HG02798 (cell line): ENCODE results near the gene ZNF827.
"Not testable (repeated sequence)": the region's sequence is repeated elsewhere in the genome, so short reads cannot be mapped to it uniquely, and the experiment has no call there.

ENCODE experiments used
- ATAC-seq: cut with Tn5 transposase; IDR thresholded peaks from one replicate; pipeline ENCODE4 v1.9.1; 2021; ENCODE audit warnings: mild to moderate bottlenecking; ENCODE audit not compliant: unreplicated experiment, poor library complexity

Gene ZNF827

DNA sequence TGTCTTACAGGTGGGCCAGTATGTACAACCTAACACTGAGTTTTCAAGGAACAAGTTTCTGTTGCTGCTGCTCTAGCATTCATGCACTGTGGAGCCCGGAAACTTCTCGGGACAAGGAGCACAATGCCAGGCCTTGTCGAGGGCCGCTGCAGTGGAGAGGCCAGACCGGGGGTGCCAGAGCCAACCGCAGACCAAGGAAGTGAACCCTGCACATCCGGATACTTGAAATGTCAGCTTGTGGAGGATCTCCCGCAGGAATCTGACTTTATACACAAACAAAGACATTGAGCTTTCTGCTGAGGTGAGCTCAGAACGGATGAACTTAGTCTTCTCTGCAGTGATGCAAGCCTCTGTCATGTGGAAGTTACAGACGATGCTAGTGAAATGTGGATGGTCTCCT, 99.5 kb downstream of the ZNF827 start:
- no peak for ATAC-seq

DNA sequence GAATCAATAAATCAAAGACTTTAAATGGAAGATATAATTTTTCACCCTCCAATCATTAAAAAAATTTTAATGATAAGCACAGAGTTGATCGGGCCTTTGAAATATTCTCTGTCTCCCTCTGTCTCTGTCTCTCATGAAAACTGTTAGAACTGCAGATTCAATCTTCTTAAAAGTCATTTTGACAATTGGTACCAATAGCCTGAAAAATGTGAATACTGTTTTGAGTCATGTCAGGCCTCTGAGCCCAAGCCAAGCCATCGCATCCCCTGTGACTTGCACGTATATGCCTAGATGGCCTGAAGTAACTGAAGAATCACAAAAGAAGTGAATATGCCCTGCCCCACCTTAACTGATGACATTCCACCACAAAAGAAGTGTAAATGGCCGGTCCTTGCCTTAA, 106.2 kb downstream of the ZNF827 start:
- ATAC-seq: not testable (repeated sequence)

DNA sequence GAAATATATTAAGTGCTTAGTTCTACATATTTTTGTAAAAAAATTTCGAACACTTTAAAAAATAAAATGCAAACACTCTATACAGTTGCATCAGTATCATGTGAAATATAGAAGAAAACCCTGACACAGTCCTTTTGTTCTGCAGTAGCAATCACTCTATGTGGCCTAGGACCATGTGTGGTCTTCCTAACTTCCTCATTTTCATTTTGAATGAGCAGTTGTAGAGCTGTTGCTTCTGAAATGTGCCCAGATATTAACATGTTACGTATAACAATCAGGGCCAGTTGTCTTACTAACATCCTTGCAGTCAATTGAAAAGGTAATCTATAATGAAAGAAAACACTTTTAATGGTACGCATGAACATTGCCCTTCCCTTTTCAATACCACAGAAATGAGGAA, 107.9 kb downstream of the ZNF827 start:
- ATAC-seq: peak; percentile 51

DNA sequence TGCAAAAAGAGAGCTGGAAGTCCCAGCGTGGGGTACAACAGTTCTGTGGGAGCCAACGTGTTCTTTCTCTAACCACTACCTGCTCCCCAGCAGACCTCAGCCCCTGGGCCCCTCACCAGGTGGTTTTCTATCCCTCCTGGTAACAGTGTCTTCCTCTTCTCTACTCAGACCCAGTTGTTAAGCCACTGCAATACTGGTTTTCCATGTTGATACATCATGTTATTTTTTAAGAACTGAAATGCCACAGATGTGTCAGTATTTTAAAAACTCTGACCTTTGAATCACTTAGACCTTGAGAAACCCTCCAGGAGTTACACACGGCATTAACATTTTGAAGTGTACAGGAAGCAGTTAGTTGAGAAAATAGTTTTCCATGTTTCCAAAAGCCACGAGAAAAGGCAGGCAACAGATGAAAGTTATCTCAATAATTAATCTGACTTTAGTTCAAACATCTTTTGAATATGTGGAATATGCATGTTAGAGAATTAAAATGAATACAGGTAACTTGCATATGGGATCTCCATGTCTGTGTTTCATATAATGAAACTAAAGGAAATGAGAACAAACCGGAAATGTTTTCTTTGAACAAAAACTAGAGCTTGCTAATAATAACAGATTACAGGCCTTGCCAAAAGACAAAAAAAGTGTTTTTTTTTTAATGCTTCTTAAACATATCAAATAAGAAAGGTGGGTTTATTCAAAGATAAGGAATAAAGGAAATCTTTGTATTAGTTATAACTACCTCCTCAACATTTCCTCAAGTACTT, 108.8 kb downstream of the ZNF827 start:
- ATAC-seq: peak; percentile 58

DNA sequence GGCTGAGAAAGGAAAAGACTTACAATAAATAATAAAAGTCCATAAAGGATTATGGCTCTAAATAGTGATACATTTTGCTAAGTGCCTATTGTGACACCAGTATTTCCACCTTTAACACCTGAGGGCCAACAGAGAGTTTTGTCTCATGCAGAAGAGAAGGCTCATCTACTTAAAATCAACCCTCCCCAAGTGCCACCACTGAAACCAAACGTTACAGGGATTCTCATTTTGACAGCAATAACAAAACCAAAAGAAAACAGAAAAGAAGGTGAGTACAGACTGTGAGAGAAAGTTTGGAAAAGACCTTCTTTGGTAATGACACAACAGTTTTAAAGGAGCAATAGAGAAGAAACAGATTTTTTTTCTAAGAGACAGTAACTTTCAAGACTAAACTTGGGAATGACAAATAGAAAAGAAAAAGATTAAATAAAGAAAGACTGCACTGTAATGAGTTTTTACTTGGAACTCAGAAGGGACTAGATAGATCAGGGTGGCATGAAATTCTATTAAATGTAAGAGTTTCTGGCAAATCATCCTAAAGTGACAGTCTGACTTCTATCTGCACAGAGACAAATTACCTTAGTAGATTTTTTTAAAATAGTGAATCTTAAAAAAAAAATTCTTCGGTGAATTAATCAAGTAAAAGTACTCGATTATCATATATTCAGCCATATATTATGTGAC, 109.7 kb downstream of the ZNF827 start:
- peak; percentile 78 for ATAC-seq

DNA sequence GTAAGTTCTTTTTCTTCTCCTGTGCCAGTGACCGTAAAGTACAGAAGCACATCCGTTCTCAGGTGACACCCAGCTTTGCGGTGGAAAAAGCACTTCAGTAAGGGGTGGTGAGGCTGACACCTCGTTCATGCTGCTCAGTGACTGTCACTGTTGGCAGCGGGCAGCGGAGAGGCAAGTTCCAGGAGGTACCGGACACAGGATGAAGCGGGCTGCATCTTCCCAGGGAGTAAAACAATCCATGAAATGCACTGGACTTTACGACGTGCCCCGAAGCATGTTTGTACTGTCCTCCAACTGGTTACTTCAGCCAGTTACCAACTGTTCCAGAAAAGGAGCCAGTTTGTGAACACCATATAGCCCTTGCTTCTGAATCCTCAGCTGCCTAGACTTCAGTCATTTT, 110.7 kb downstream of the ZNF827 start:
- no peak for ATAC-seq

DNA sequence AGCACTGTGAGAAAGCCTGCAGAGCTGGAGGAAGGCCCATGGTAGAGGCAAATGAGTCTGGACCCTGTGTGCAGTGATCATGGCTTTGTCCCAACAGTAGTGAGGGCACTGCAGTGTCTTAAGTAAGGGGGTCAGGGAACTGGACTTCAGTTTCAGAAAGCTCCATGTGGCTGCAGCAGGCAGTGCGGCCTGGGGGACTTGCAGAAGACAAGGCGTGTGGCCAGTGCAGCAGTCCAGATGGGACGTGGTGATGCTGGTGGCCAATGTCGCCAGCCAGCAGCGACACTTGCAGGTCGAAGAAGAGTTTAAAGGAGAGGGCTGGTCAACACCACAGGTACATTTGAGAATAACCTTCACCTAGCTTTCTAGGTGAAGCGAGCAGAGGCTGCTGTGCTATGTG, 113.4 kb downstream of the ZNF827 start:
- no peak for ATAC-seq

DNA sequence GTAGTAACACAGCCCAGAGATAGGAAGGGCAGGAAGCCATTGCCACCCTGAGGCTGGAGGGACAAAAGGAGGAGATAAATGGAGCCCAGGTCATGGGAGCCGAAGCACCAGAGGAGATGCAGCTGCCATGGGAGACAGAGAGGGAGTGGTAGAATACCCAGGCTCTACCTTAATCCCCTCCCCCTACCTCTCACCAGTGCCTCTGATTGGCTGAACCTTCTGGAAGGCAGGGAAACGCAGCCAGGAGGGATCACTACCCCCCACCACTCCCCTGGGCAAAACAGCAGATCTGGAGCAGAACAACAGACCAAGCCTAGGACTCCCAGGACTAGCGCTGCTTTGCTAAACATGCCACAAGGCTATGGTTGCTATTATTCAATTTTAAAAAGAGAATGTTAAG, 114.2 kb downstream of the ZNF827 start:
- ATAC-seq: no peak

DNA sequence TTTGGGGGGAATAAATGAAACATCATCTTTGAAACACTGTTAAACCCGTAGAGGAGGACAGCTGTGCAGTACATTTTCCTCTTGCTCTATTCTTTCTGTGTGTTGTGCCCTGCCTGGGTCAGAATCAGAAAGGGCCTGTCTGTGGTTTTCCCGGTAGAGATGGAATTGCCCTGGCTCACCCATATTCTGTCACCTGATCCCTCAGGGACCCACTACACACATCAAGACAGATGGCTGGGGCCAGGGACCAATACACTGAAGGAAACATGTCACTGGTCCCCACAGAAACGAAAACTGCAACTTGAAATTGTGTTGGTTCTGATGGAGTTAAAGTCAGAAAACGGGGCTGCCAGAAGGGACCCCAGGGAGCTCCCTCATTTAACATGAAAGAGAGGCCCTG, 114.9 kb downstream of the ZNF827 start:
- ATAC-seq: peak; percentile 53

DNA sequence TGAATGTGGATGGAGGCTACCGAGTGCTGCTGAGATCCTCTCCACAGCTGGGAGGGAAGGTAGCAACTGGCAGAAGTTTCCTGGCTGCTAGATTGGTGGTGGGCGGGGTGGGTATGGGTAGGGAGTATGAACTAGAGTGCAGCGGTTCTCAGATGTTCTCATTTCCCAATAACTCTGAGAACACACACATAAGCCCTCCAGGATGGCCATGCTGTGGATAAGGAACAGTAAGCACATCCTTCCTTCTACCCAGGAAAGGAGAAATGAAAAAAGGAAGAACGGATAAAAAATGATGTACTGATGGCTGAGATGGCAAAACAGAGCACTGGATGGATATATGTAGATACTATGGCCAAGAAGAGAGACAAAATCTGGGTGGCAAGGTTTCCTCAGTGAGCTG, 116.0 kb downstream of the ZNF827 start:
- ATAC-seq: no peak

DNA sequence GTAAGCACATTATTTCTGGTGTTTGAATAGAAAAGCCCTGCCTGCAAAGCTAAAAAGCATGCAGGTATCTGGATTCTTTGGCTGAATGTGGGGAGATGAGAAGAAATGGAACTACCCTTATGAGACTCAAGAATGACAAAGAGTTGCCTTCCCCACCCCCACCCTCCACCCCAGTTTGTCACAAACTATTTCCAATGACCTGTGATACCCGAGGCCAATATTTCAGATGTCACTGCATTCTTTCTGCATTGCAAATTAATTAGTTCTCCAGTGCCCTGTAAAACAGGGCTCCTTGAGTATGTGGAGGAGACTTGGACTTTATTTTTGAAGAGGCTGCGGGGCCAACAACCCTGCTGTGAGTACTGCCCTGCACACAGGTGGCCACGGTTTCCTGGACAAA, 116.4 kb downstream of the ZNF827 start:
- ATAC-seq: no peak

DNA sequence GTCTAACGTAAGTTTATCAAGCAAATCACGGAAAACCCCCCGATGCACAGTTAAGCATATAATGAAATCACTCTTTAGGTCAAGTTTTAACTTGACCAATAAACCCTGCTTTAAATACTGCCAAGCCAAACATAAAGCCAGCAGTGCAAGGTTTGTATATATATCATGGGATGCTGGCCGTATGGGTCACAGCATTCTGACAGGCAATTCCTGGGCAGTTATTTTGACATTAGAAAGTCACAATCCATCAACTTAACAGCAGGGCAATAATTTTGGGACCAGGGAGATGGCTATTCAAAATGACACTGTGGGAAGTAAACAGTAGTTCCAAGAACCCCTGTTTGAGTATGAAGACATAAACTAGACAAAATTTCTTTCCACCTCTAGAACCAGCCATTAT, 116.9 kb downstream of the ZNF827 start:
- ATAC-seq: no peak

DNA sequence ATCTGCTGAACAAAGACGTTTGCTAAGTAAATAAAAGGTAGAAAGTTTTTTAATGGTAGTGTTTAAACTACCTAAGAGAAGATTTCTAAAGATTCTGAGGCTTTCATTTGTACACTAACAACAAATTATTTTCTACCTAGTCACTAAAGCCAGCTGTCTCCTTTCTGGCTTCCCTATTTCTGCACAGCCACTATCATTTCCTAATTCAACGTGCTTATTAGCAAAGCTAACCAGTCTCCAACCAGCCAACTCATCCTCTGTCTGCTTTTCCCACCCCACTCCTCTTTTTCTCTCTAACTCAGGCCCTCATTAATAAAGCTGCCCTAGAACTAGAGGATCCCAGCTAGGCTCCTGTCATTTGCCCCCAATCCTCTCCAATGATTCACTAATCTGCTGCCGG, 118.2 kb downstream of the ZNF827 start:
- ATAC-seq: no peak

DNA sequence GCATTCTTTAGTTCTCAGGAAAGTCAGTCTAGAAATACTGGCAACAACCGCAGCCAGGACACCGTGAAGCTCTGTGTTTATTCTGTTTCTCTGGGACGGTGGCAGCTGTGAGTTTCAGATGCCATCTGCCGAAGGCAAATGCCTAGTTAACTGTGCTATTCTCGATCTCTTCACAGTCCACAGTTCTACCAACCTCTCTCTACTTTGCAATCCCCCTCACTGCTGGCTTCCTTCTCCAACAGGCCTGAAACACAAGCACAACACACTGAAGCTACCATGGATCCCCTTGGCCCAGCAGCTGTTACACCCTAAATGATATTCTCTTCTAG, 118.8 kb downstream of the ZNF827 start:
- ATAC-seq: no peak

DNA sequence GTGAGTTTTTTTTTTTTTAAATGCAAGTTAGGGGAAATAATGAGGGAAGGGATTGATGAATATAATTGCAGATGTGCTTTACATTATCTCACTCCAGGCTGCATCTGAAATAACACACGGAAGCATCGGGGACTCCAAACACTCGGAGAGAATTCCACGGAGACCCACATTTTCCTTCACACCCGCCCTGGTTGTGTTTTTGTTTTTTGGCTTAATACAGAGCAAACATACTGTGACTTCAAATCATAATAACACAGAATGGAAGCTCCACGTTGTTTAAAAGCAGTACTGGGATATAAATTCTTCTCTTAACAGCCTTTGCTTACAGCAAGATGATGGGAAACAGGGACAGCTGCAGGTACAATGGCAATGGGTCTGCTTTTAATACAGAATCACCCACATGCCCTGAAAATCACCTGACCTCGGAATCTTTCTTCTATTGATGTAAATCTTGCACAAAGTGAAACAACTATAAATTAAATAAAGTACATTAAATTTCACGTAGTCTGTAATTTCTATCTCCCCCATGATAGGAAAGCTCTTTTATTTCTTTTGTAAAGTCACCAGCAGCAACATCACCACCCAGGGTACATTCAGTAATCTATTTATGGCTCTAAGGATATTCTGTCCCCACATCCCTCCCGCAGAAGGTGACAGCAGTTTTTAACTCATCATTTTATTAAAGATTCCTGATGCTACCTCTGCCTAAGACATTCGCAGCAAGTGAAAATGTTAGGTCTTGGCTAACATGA, 119.3 kb downstream of the ZNF827 start:
- no peak for ATAC-seq

DNA sequence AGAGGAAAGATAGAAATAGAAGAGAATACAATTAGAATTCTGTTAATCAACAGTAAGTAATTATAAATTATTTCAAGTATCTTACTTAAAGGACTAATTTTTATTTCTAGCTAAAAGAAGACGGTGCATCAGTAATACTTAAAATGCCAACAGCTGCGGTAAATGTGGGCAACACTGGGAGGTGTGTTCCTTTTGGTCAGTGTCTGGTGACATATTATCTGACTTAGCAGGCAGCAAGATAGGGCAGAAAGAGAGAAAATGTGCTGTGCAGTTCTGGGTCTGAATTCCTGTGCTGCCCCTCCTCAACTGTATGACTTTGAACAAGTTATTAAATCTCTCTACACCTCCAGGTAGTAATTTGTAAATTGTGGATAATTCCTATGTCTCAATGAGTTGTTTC, 120.6 kb downstream of the ZNF827 start:
- ATAC-seq: no peak

DNA sequence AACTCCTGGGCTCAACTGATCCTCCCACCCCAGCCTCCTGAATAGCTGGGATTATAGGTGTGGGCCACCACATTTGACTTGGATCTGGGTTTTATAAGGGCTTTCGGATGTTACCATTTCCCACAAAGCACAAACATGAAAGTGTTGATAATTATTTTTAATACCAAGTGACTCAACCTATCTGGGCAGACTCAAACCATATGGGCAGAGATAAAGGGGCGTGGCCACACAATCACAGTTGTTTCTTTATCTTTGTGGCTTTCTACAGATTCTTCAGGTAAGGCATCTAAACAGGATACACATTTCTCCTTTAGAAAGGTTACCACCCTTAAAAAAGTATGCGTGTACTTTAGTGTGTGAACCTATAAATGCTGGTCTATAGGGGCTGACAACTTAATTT, 122.5 kb downstream of the ZNF827 start:
- no peak for ATAC-seq

DNA sequence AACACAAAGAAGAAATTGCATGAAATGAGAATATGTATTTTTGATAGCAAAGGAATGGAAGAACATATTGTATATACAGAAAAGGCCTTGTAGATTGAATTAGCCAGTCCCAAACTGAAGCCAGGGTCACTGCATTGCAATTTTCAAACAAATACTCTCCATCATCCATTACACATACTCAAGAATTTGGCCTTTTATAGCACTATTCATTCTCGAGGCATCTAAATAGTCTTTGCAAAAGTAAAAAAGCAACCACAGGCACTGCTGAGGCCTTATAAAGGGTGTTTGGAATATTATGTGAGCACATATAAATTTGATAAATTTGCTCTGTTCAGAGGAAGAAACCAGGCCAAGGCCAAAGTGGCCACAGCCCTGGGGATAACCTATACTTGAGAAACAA, 123.0 kb downstream of the ZNF827 start:
- ATAC-seq: no peak

DNA sequence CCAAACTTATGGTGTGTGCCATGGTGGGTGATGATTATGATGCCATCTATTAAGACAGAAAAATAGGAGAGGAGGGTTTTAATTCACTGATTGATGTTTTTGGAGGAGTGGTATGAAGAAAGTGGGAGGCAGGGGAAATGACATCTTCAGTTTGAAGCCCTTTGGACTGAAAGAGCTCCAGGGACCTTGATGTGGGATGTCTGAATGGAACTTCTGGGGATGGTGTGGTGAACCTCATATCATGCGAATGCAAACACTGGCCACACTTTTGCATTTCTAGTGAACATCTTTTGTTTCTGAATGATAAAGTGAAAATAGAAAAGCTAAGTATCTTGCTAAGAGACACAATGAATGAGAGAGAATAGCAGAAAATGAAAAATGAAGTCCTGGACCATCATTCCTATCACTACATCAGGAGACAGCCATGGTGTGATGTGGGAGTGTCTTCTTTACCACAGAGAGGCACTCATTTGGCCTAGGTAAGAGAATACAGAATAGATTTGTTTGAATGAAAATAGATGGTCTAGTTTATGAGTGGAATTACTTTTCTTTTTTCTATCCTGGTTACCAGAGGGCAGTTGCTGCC, 123.5 kb downstream of the ZNF827 start:
- no peak for ATAC-seq

DNA sequence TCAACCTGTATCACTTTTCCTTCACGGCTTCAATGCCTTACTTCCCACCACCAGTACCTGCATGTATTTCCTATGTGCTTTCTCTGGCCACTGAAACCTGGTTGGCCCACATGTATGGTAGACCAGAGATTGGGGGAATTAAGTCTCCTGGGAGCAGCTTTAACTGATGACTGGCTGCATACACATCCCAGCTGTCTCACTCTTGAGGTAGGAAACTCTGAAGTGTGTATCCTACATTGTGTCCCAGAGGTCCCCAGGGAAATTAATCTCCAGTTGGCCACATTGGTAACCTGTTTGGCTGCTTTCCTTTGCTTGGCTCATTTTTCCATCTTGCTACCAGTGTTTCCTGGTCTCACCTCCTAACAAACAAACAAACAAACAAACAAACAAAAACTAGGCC, 124.4 kb downstream of the ZNF827 start:
- ATAC-seq: no peak

DNA sequence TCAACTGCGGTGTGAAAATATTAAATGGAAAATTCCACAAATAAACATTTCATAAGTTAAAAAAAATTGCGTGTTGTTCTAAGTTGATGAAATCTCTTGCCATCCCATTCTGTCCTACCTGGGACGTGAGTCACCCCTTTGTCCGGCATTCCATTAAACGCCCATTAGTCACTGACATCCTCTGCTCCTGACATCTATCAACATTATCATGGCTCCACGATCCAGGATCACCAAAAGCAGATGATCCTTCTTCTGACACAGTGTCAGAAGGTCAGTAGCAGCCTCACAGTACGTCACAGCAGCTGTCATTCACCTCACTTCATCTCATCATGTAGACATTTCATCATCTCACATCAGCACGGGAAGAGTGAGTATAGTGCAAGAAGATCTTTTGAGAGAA, 125.7 kb downstream of the ZNF827 start:
- ATAC-seq: no peak
